ENCODE measurements around the gene MSI2.

GRCh38 chr17:57420734-57421717 lies 164.7 kb downstream of the MSI2 start:
- TF ChIP-seq, protein P1, sequence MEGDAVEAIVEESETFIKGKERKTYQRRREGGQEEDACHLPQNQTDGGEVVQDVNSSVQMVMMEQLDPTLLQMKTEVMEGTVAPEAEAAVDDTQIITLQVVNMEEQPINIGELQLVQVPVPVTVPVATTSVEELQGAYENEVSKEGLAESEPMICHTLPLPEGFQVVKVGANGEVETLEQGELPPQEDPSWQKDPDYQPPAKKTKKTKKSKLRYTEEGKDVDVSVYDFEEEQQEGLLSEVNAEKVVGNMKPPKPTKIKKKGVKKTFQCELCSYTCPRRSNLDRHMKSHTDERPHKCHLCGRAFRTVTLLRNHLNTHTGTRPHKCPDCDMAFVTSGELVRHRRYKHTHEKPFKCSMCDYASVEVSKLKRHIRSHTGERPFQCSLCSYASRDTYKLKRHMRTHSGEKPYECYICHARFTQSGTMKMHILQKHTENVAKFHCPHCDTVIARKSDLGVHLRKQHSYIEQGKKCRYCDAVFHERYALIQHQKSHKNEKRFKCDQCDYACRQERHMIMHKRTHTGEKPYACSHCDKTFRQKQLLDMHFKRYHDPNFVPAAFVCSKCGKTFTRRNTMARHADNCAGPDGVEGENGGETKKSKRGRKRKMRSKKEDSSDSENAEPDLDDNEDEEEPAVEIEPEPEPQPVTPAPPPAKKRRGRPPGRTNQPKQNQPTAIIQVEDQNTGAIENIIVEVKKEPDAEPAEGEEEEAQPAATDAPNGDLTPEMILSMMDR (IDR thresholded peaks at IDR 0.05): no peak
- TF ChIP-seq POLR2A (IDR thresholded peaks at IDR 0.05): no peak
- no peak for TF ChIP-seq POLR2AphosphoS5 (IDR thresholded peaks at IDR 0.05)
